ENCODE data around the gene BAZ1A.

GRCh38 chr14:34874386-34875030 is 652 bp downstream of the BAZ1A start:
- TF ChIP-seq POLR2A (IDR thresholded peaks at IDR 0.05) (no peak), CTCF (IDR thresholded peaks at IDR 0.05) (no peak)
